Caco-2 (cell line): Measurements from ENCODE around the gene GATM. TPM values are rescaled to one million over a fixed set of nuclear protein-coding genes. Genes with fewer than 3 reads are reported as not detected.

Experiments used
- BruUV-seq: library from RNA; stranded (reverse); fragments of 400-500 nt; replicated peaks from 2 replicates; lab custom pipeline; 2021; lab: Mats Ljungman, UMichigan
- CTCF ChIA-PET: fragments of 300-600 bp; sonication (Branson Sonifier 250); formaldehyde crosslinking; loops from one replicate; lab custom pipeline; 2022; ENCODE audit warnings: antibody characterized with exemption; lab: Charles Lee
- POLR2A ChIA-PET: fragments of 300-600 bp; sonication (Branson Sonifier 250); formaldehyde crosslinking; loops from one replicate; lab custom pipeline; 2022; ENCODE audit warnings: antibody characterized with exemption; lab: Charles Lee
- DNase-seq, 2 experiments: peaks; one replicate each; pipeline versions ENCODE4 v3.0.0 to v3.0.0-alpha.2; 2020 to 2022
- H3K27me3 ChIP-seq: replicated peaks from 2 replicates; pipeline ENCODE4 v1.6.0; 2011; ENCODE audit warnings: low read length; ENCODE audit not compliant: control insufficient read depth, insufficient read depth
- H3K36me3 ChIP-seq: 2 replicates; pipeline ENCODE4 v1.5.1; 2011; ENCODE audit warnings: low read length; ENCODE audit not compliant: control insufficient read depth, insufficient read depth
- H3K4me1 ChIP-seq: fragments of 250-450 bp; sonication (Bioruptor Pico); 2 replicates; pipeline ENCODE4 v1.5.1; 2020; ENCODE audit warnings: mild to moderate bottlenecking
- H3K4me3 ChIP-seq: 2 replicates; pipeline ENCODE4 v1.5.1; 2011; ENCODE audit warnings: low read depth, mild to moderate bottlenecking, control low read depth, low read length
- H3K9me3 ChIP-seq: fragments of 250-450 bp; sonication (Bioruptor Pico); 2 replicates; pipeline ENCODE4 v1.5.1; 2020; ENCODE audit warnings: mild to moderate bottlenecking, moderate library complexity
- H3K27ac Mint-ChIP-seq: one replicate; pipeline ENCODE4 v1.8.0; 2022; ENCODE audit warnings: mixed read lengths; ENCODE audit not compliant: unreplicated experiment
- H3K27me3 Mint-ChIP-seq: one replicate; pipeline ENCODE4 v1.8.0; 2022; ENCODE audit warnings: mixed read lengths; ENCODE audit not compliant: insufficient read depth, unreplicated experiment
- H3K36me3 Mint-ChIP-seq: one replicate; pipeline ENCODE4 v1.8.0; 2022; ENCODE audit warnings: mild to moderate bottlenecking, mixed read lengths; ENCODE audit not compliant: insufficient read depth, unreplicated experiment
- H3K4me1 Mint-ChIP-seq: one replicate; pipeline ENCODE4 v1.8.0; 2022; ENCODE audit warnings: low read depth, mixed read lengths; ENCODE audit not compliant: unreplicated experiment
- H3K4me3 Mint-ChIP-seq: one replicate; pipeline ENCODE4 v1.8.0; 2022; ENCODE audit warnings: mild to moderate bottlenecking, moderate library complexity, mixed read lengths; ENCODE audit not compliant: unreplicated experiment
- H3K9me3 Mint-ChIP-seq: one replicate; pipeline ENCODE4 v1.8.0; 2022; ENCODE audit warnings: mixed read lengths; ENCODE audit not compliant: unreplicated experiment
- CTCF ChIP-seq, 2 experiments: fragments of 200-600 bp in 1 of 2; IDR thresholded peaks; 1 replicate in 1 of 2; 2 replicates in 1 of 2; pipeline versions ENCODE4 v1.5.1 to v1.8.0; 2011 to 2022; ENCODE audit warnings: antibody characterized with exemption in 1 of 2, control low read depth in 1 of 2, inconsistent platforms in 1 of 2, low read depth in 1 of 2, low read length in 1 of 2, mild to moderate bottlenecking in 1 of 2, moderate library complexity in 1 of 2; ENCODE audit not compliant: insufficient read depth in 1 of 2, severe bottlenecking in 1 of 2, unreplicated experiment in 1 of 2
- intact Hi-C: fragments of 100-400 bp; cut with micrococcal nuclease; formaldehyde crosslinking; loops from one replicate; pipeline ENCODE4 v1.10.0; 2022; ENCODE audit not compliant: unreplicated experiment
- total RNA-seq: library from RNA; stranded (reverse); gene quantifications from 2 replicates; pipeline ENCODE4 v1.2.3, GENCODE V29; 2022

GATM gene
- total RNA-seq, 1 experiment from 2014 or later = 4.4 TPM

DNA sequence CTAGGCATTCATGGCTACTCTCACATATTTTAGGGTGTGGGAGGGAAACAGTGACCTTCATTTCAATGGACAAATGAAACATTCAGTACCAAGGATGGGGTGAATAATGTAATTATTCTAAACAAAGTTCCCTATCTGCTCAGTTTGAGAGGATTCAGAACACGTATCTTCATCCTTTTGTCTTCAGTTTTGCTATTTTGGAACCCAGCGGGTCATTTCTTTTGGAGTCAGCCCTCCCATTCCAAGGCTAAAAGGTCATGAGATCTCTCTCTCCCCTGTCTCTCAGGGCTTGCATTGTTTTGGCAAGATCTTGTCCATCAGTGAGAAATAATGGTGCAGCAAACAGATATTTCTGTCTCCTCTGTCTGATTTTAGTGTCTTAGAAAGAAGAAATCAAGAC lies 16.3 kb upstream of the GATM start:
- no TSS peak for BruUV-seq
- Histone ChIP-seq H3K27me3 (no peaks in the 10 kb centered on the region), H3K4me3 (peak overlapping the region; percentile 9), H3K4me1 (peaks cover 26% of the 10 kb centered on the region), H3K9me3 (no peaks in the 10 kb centered on the region; the same call in 1 of the 2 replicates), H3K36me3 (no peaks in the 10 kb centered on the region; the same call in none of the 2 replicates)
- ChIA-PET CTCF (no interaction called here), POLR2A (no interaction called here)
- Mint-ChIP-seq H3K27me3 (no peaks in the 10 kb centered on the region), H3K27ac (no peak overlapping the region), H3K9me3 (no peaks in the 10 kb centered on the region), H3K4me1 (peaks cover 7% of the 10 kb centered on the region), H3K4me3 (no peak overlapping the region), H3K36me3 (no peaks in the 10 kb centered on the region)
- no peak for TF ChIP-seq CTCF (IDR thresholded peaks at IDR 0.05; ENCODE audit: insufficient read depth in 1 of 2, low read depth in 1 of 2, low read length in 1 of 2, severe bottlenecking in 1 of 2, unreplicated experiment in 1 of 2)
- DNase-seq = no peak
- intact Hi-C loops = loop anchor here (1.0 to 2.0 kb wide), 2 partner anchors 50 to 87 kb away; no protein-coding TSS in a partner anchor

- H3K4me3 Mint-ChIP-seq = no peak overlapping the region
- peaks cover 26% of the 10 kb centered on the region for H3K4me1 ChIP-seq
- peak; percentile 35 to 40 for TF ChIP-seq CTCF (IDR thresholded peaks at IDR 0.05; ENCODE audit: insufficient read depth in 1 of 2, low read depth in 1 of 2, low read length in 1 of 2, severe bottlenecking in 1 of 2, unreplicated experiment in 1 of 2)
- BruUV-seq = no TSS peak
- intact Hi-C loops = loop anchor here (1.0 to 2.0 kb wide), 2 partner anchors 49 to 87 kb away; no protein-coding TSS in a partner anchor
- peaks cover 7% of the 10 kb centered on the region for H3K4me1 Mint-ChIP-seq
- no peaks in the 10 kb centered on the region for H3K9me3 Mint-ChIP-seq
- peak; percentile 48 to 56 for DNase-seq
- H3K27ac Mint-ChIP-seq = peak overlapping the region; percentile 46
- H3K36me3 Mint-ChIP-seq = no peaks in the 10 kb centered on the region
- no peaks in the 10 kb centered on the region; the same call in none of the 2 replicates for H3K36me3 ChIP-seq
- H3K9me3 ChIP-seq = no peaks in the 10 kb centered on the region; the same call in 1 of the 2 replicates
- POLR2A ChIA-PET = no interaction called here
- H3K27me3 Mint-ChIP-seq = no peaks in the 10 kb centered on the region
- no peak overlapping the region for H3K4me3 ChIP-seq
- H3K27me3 ChIP-seq = no peaks in the 10 kb centered on the region
- CTCF ChIA-PET = interaction anchor here (0.6 kb wide), 1 partner anchor 55 kb away, joined by 3 read pairs; no protein-coding TSS in a partner anchor
Measured at GRCh38 chr15:45393851-45394250, 15.5 kb upstream of the GATM start.

GRCh38 chr15:45392584-45392855 lies 14.2 kb upstream of the GATM start:
- Mint-ChIP-seq H3K4me3 (no peak overlapping the region), H3K36me3 (no peaks in the 10 kb centered on the region), H3K4me1 (peaks cover 8% of the 10 kb centered on the region), H3K9me3 (no peaks in the 10 kb centered on the region), H3K27ac (no peak overlapping the region), H3K27me3 (no peaks in the 10 kb centered on the region)
- Histone ChIP-seq H3K36me3 (no peaks in the 10 kb centered on the region; the same call in none of the 2 replicates), H3K9me3 (no peaks in the 10 kb centered on the region), H3K27me3 (no peaks in the 10 kb centered on the region), H3K4me3 (no peak overlapping the region), H3K4me1 (peaks cover 37% of the 10 kb centered on the region)
- no TSS peak for BruUV-seq
- intact Hi-C loops = no loop called here
- POLR2A ChIA-PET = no interaction called here
- TF ChIP-seq CTCF (IDR thresholded peaks at IDR 0.05; ENCODE audit: insufficient read depth in 1 of 2, low read depth in 1 of 2, low read length in 1 of 2, severe bottlenecking in 1 of 2, unreplicated experiment in 1 of 2) = no peak
- CTCF ChIA-PET = no interaction called here
- no peak for DNase-seq
